Right lobe of liver (tissue), 4 donors: ENCODE data around the gene HYAL1.

Source experiments
- CTCF ChIP-seq, 4 donors: fragments of 200-600 bp in 3 of 4; fragments of 450-650 bp in 1 of 4; IDR thresholded peaks; one replicate each; pipeline versions ENCODE4 v1.5.1 to v1.8.0; 2016 to 2022; ENCODE audit warnings: antibody characterized with exemption in 4 of 4, mild to moderate bottlenecking in 2 of 4
- POLR2A ChIP-seq: fragments of 450-650 bp; IDR thresholded peaks from one replicate; pipeline ENCODE4 v1.6.1; 2017; ENCODE audit warnings: antibody characterized with exemption, mild to moderate bottlenecking
- donor health status: DM: no; HTN: no; CAD: no.
- donor health status: DM: no; HTN: no; CAD: no.
- donor health status: DM: no; HTN: yes; CAD: no.

DNA sequence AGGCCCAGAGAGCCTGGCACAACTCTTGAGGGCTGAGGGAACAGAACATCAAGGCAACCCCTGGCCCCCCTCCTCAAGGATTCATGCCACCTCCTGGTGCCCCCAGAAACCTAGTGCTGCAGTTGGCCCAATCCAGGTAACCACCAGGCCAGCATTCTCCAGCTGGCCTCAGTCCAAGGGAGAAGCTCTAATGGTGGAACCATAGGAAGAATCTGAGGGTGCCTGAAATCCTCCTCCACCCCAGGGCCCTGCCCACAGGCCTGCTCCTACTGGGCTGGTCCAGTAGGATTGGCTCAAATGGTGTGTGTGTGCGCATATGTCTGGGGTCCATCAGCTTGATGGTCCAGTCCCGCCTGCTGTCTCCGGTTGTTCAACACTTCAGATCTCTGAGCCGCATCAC is 11.4 kb upstream of the HYAL1 start:
- TF ChIP-seq CTCF (IDR thresholded peaks at IDR 0.05) (no peak), POLR2A (no peak)
